Fibroblast of villous mesenchyme (primary cell): ENCODE measurements around the gene MOV10L1. TPM values are rescaled to one million over a fixed set of nuclear protein-coding genes. Genes with fewer than 3 reads are reported as not detected.

Experiments used
- DNase-seq: peaks from one replicate; pipeline ENCODE4 v3.0.0-alpha.2; 2010; ENCODE audit warnings: low read depth
- H3K4me3 ChIP-seq: 2 replicates; pipeline ENCODE4 v1.5.1; 2011; ENCODE audit warnings: low read depth, mild to moderate bottlenecking, low read length
- total RNA-seq: library from RNA; depleted of rRNA; stranded (reverse); fragments of >200 nt; gene quantifications from 2 replicates; pipeline ENCODE4 v1.2.3, GENCODE V29; 2012
- TF ChIP-seq, protein P1 (sequence below): IDR thresholded peaks from 2 replicates; pipeline ENCODE4 v1.5.1; 2012; ENCODE audit warnings: low read depth, mild to moderate bottlenecking, low read length; ENCODE audit not compliant: insufficient read depth

MOV10L1 gene
- total RNA-seq: 9.7 and 10.8 TPM in 2 replicates

DNA sequence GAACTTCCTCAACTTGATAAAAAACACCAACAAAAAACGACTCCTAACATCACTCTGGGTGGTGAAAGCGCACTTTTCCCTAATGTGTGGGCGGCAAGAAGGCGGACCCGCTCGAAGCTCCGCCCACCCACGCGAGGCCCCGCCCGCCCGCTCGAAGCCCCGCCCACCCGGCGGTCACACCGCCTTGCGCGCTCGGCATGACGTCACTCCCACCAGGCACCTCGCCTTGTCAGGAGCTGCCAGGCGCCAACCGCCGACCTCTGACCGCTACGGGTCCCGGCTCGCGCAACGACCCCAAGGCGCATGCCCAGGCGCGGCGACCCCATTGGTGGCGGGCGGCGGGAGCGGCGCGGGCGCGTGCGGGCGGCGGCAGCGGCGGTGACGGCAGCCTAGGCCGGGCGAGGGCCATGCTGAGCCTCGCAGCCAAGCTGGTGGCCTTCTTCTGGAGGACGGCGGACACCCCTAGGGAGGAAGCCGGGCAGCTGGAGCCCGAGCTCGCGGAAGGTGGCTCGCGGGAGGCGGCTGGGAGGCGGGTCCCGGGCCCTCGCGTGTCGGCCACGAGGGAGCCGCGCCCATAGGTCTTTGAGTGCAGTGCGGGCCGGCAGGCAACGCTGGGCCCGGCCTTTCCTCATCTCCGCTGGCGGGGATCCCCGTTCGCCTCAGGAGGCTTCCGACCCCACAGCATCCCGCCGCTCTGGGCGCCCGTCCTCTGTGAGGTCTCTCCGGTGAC is at the start of gene MOV10L1:
MOV10L1 (plus strand) TSS at position 325 of the 730 bp plus-strand sequence; CDS start at position 408, 83 bp downstream.
- no peak for DNase-seq
- TF ChIP-seq, protein P1, sequence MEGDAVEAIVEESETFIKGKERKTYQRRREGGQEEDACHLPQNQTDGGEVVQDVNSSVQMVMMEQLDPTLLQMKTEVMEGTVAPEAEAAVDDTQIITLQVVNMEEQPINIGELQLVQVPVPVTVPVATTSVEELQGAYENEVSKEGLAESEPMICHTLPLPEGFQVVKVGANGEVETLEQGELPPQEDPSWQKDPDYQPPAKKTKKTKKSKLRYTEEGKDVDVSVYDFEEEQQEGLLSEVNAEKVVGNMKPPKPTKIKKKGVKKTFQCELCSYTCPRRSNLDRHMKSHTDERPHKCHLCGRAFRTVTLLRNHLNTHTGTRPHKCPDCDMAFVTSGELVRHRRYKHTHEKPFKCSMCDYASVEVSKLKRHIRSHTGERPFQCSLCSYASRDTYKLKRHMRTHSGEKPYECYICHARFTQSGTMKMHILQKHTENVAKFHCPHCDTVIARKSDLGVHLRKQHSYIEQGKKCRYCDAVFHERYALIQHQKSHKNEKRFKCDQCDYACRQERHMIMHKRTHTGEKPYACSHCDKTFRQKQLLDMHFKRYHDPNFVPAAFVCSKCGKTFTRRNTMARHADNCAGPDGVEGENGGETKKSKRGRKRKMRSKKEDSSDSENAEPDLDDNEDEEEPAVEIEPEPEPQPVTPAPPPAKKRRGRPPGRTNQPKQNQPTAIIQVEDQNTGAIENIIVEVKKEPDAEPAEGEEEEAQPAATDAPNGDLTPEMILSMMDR: no peak
- H3K4me3 ChIP-seq: no peak within 1 kb of the TSS

DNA sequence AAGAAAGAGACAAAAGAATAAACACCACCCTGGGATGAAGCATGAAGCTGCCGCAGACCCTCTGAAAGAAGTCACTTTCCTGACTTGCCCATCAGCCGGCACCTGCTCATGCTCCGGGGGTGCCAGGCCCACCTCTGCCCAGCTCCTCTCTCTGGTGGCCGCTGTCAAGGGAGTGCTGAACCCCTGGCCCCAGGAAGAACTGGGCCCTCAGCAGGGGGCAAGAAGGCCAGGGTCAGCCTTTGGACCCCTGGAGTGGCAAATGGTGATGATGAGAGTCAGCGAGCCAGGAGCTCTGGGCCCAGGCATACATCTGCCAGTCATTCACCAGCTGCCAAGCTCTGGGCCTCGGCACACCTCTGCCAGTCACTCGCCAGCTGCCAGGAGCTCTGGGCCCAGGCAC is 49.1 kb upstream of the MOV10L1 start:
- TF ChIP-seq, protein P1: no peak
- DNase-seq: no peak
- no peak overlapping the region for H3K4me3 ChIP-seq

DNA sequence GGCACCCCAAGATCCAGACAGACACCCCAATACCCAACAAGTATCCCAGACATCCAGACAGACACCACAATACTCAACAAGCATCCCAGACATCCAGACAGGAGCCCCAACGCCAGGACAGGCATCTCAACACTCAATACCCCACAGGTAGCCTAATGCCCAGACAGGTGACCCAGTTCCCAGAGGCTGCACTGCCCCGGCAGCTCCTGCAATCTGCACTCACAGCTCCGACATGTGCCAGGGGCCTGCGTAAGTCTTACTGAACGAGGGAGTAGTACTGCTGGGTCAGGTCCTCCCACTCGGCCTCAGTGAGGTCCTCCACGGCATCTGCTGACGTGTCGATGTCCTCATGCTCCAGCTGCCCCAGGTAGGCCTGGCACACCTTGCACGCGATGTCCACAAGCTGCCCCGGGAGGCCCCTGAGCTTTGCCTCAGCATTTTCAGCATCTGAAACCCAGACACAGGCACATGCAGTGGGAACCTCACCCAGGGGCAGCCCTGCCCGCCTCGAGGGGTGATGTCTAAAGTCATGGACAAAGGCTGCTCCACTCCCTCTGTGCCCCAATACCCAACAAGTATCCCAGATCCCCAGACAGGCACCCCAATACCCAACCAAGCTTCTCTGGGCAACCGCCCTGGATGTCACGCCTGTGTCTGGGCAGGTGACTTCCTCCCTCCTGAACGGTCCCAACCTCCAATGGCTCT is 48.3 kb upstream of the MOV10L1 start:
- TF ChIP-seq, protein P1: no peak
- H3K4me3 ChIP-seq: no peak overlapping the region
- DNase-seq: no peak

DNA sequence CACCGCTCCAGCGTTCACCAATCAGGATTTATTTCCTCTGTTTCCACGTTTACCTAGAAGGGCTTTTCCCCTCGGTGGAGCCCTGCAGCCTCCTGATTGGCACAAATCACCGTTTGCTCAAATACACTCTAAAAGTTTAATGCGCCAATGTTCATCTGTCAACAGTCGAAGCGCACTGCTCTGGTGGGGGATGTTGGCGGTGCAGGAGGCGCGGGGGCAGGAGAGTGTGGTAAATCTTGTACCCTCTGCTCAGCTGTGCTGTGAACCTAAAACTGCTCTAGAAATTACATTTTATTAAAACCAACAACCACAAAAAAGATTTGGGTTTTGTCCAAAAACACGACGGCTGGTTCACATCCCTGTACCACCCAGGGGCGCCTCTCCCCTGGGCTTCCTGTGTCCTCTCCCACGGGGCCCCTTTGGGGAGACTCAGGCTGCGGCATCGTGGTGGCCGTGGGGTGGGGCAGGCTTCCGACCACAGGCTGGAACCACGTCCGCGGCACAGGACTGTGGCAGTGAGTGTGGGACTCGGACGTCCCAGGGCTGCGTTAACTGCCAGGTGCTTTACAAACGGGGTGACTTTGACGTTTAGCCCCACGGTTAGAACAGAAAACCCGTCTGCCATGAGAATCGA is 45.2 kb upstream of the MOV10L1 start:
- no peak overlapping the region for H3K4me3 ChIP-seq
- TF ChIP-seq, protein P1: no peak
- DNase-seq: no peak

DNA sequence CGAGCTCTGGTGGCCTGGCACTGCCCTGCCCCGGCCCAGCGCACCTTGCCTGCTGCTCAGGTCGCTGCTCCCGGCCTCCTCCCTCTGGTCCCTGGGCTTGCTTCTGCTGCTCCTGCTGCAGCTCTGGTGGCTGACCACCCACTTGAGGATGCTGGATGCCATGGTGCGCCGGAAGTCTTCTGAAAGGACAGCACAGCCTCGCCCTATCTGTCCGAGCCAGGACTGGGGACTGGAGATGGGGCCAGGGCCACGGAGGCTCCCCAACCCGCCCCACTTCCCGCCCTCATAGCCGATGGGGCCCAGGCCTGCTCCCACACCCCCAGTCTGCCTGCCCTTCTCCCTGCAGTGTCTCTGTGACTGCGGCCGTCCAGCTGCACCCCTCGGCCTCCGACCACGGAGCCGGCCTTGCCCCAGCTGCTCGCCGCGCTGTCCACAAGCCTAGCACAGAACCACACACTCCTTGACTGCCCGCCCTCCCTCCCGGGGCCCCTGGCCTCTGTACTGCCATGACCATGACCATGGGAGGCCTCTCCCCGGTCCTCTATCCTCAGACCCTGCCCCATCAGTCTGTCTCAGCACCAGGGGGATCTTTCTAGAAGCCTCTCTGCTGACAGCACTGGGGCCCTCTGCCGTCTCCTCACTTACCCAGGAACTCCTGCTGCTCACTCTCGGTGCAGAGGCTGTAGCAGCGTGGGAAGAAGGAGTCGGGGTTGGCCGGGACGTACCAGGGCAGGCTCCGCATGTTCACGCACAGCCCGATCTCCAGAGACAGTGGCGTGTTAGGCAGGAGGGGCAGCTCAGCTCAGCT is 44.4 kb upstream of the MOV10L1 start:
- H3K4me3 ChIP-seq: no peak overlapping the region
- DNase-seq: no peak
- TF ChIP-seq, protein P1: no peak

DNA sequence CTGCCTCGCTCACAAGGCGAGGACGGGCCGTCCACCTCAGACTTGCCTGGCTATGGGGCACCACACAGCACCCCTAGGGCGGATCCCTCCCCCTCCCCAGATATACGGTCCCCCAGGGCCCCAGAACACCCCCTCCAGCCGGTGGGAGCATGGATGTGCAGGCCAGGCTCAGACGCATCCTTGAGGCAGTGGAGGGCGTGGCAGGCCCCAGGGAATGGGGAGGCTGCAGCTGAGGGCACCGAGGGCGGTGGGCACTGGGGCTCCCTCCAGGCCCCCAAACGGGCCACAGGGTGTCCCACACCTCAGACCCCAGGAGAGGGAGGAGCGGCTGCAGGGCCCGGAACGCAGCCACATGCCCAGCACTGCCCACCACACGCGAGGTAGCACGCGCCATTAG is 43.8 kb upstream of the MOV10L1 start:
- H3K4me3 ChIP-seq: no peak overlapping the region
- no peak for DNase-seq
- TF ChIP-seq, protein P1: no peak
